Loucy (cell line): ENCODE data around the gene RMDN2.
"Not testable (repeated sequence)": the region's sequence is repeated elsewhere in the genome, so short reads cannot be mapped to it uniquely, and the experiment has no call there.

Experiments used
- EZH2phosphoT487 ChIP-seq: fragments of 200-600 bp; IDR thresholded peaks from 2 replicates; pipeline ENCODE4 v1.6.1; 2018; ENCODE audit warnings: antibody characterized with exemption, mild to moderate bottlenecking, moderate library complexity, borderline replicate concordance
- TF ChIP-seq, protein P1 (sequence below): fragments of 200-600 bp; sonication (generic); conservative IDR thresholded peaks from 2 replicates; pipeline ENCODE4 v1.5.1; 2014; ENCODE audit warnings: mild to moderate bottlenecking, antibody characterized with exemption, low read length

DNA sequence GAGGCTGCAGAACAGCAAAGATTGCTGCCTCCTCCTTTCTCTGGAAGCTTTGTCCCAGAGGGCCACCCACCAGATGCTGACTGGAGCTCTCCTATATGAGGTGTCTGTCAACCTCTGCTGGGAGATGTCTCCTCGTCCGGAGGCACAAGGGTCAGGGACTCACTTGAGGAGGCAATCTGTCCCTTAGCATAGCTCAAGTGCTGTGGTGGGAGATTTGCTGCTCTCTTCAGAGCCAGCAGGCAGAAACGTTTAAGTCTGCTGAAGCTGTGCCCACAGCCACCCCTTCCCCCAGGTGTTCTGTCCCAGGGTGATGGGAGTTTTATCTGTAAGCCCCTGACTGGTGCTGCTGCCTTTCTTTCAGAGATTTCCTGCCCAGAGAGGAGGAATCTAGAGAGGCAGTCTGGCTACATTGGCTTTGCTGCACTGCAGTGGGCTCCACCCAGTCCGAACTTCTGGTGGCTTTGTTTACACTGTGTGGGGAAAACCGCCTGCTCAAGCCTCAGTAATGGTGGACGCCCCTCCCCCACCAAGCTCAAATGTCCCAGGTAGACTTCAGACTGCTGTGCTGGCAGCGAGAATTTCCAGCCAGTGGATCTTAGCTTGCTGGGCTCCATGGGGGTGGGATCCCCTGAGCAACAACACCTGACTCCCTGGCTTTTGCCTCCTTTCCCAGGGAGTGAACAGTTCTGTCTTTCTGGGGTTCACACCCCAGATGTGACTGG, 37.1 kb downstream of the RMDN2 start:
- TF ChIP-seq, protein P1, sequence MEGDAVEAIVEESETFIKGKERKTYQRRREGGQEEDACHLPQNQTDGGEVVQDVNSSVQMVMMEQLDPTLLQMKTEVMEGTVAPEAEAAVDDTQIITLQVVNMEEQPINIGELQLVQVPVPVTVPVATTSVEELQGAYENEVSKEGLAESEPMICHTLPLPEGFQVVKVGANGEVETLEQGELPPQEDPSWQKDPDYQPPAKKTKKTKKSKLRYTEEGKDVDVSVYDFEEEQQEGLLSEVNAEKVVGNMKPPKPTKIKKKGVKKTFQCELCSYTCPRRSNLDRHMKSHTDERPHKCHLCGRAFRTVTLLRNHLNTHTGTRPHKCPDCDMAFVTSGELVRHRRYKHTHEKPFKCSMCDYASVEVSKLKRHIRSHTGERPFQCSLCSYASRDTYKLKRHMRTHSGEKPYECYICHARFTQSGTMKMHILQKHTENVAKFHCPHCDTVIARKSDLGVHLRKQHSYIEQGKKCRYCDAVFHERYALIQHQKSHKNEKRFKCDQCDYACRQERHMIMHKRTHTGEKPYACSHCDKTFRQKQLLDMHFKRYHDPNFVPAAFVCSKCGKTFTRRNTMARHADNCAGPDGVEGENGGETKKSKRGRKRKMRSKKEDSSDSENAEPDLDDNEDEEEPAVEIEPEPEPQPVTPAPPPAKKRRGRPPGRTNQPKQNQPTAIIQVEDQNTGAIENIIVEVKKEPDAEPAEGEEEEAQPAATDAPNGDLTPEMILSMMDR = not testable (repeated sequence)
- TF ChIP-seq EZH2phosphoT487 = not testable (repeated sequence)
